Midbrain (tissue), 1 donor: ENCODE measurements around the gene SEC24A.
A peak's percentile ranks its signal among the peaks of the same experiment; 100 is the strongest.
"Not testable (repeated sequence)": the region's sequence is repeated elsewhere in the genome, so short reads cannot be mapped to it uniquely, and the experiment has no call there.

Source experiments
- DNase-seq: peaks from one replicate; lab custom pipeline; 2025; lab: John Stamatoyannopoulos, UW

Gene SEC24A

DNA sequence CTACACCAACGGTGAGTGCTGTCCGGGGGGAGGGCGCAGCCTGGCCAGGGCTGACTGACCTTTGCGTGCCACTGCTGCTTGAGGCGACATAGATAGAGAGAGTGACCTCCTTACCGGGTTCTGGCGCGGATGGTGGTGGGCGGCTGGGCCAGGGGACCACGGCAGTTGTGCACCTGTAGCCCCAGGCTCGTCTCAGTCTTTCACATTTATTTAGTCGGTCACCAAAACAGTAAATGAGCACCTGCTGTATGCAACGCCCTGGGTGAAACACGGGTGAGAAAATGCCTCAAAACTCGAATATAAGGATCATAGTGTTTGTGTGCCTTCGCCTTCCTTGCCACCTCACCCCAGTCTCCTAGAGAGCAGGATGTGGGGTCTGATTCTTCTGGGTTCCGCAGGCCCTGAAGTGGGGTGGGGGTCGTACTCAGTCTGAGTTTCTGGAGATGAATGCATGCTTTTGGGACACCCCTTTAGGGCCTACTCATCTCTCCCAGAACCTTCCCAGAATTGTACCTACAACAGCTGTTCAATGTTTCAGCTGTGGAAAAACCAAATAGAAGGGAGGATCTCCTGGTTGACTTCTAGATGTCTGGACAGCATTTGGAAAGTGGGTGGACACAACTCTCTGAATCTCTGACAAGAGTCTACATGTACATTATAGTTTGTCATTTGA, 714 bp downstream of the SEC24A start:
- no peak for DNase-seq

DNA sequence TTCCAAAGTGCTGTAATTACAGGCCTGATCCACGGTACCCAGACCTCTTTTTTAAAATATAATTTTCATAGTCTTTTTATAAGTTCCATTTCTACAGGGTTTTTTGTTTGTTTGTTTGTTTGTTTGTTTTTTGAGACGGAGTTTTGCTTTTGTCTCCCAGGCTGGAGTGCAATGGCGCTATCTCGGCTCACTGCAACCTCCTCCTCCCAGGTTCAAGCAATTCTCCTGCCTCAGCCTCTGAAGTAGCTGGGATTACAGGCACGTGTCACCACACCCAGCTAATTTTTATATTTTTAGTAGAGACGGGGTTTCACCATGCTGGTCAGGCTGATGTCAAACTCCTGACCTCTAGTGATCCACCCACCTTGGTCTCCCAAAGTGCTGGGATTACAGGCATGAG, 2.1 kb downstream of the SEC24A start:
- DNase-seq: not testable (repeated sequence)

DNA sequence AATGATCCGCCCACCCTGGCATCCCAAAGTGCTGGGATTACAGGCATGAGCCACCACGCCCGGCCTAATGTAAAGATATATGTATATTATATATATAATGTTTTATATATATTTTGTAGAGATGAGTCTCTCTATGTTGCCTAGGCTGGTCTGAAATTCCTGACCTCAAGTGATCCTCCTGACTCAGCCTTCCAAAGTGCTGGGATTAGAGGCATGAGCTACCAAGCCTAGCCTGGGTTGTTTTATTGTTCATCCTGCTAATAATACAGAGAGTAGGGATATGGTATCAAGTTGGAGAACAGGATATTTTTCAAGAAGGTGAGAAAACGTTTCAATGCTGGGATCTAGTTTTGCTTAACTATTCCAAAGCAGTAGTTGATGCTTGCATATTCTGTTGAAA, 2.9 kb downstream of the SEC24A start:
- no peak for DNase-seq

GRCh38 chr5:134656690-134657089, 8.1 kb downstream of the SEC24A start:
- DNase-seq: no peak

- DNase-seq: no peak
Observed at GRCh38 chr5:134659456-134659855, 10.9 kb downstream of the SEC24A start.

DNA sequence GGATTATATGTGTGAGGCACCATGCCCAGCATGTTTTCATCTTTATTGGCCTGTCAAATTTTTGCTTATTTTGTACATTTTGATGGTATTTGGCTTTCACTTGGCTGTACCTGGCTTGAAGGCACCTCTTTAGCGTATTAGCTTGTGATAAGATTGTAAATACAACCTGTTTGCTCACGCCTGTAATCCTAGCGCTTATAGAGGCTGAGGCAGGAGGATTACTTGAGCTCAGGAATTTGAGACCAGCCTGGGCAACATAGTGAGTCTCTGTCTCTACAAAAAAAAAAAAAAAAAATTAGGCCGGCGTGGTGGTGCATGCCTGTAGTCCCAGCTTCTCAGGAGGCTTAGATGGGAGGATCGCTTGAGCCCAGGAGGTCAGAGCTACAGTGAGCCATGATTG, 11.3 kb downstream of the SEC24A start:
- no peak for DNase-seq

DNA sequence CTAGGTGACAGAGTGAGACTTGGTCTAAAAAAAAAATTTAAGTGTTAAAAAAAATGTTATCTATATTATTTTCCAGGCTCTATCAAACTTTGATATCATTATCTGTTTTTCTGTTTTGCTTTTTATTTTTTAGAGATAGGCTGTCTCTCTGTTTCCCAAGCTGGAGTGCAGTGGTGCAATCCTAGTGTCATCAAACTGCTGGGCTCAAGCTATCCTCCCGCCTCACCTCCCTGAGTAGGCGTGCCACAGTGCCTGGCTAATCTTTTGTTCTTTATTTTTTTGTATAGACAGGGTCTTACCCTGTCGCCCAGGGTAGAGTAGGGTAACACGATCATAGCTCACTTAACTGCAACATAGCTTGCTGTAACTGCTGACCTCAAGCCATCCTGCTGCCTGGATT, 14.4 kb downstream of the SEC24A start:
- no peak for DNase-seq

- no peak for DNase-seq
Observed at GRCh38 chr5:134664448-134664847, 15.9 kb downstream of the SEC24A start.

- not testable (repeated sequence) for DNase-seq
Observed at GRCh38 chr5:134673546-134673945, 25.0 kb downstream of the SEC24A start.

DNA sequence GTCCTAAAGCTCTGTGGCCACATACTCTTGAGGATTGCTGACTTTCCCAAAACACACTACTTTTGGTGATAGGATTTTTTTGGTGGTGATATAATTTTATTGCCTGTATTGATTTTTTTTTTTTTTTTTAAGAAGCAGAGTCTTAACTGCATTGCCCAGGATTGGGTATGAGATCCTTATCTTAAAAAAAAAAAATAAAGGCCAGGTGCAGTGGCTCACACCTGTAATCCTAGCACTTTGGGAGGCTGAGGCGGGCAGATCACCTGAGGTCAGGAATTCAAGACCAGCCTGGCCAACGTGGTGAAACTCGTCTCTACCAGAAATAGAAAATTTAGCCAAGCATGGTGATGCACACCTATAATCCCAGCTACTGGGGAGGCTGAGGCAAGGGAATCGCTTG, 28.8 kb downstream of the SEC24A start:
- not testable (repeated sequence) for DNase-seq

DNA sequence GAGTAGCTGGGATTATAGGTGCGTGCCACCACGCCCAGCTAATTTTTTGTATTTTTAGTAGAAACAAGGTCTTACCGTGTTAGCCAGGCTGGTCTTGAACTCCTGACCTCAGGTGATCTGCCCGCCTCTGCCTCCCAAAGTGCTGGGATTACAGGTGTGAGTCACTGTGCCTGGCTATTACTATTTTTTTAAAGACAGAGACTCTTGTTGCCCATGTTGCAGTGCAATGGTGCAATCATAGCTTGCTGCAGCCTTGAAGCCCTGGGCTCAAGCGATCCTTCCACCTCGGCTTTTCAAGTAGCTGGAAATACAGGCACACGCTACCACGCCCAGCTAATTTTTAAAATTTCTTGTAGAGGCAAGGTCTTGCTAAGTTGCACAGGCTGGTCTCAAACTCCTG, 41.6 kb downstream of the SEC24A start:
- not testable (repeated sequence) for DNase-seq

GRCh38 chr5:134692722-134693121, 44.1 kb downstream of the SEC24A start:
- DNase-seq: no peak

GRCh38 chr5:134708301-134708700, 59.7 kb downstream of the SEC24A start:
- no peak for DNase-seq

- no peak for DNase-seq
Observed at GRCh38 chr5:134714120-134714519, 65.5 kb downstream of the SEC24A start.

DNA sequence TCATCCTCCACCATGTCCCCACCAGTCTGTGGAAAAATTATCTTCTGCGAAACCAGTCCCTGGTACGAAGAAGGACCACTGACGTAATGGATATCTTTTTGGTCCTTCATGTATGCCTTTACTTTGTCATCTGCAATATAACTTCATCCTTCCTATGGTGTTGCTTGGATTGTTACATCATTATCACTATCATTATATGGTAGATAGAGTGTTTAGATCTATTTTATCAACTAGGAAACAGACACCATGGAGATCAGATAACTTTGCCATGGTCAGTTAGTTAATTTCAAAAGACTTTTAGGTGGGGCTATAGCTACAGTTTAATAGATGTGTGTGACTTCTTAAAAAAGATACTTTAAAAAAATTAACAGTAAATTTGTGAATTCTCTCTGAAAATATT, 66.0 kb downstream of the SEC24A start:
- DNase-seq: no peak

GRCh38 chr5:134715466-134715865, 66.9 kb downstream of the SEC24A start:
- DNase-seq: not testable (repeated sequence)

- no peak for DNase-seq
Observed at GRCh38 chr5:134724872-134725271, 76.3 kb downstream of the SEC24A start.

DNA sequence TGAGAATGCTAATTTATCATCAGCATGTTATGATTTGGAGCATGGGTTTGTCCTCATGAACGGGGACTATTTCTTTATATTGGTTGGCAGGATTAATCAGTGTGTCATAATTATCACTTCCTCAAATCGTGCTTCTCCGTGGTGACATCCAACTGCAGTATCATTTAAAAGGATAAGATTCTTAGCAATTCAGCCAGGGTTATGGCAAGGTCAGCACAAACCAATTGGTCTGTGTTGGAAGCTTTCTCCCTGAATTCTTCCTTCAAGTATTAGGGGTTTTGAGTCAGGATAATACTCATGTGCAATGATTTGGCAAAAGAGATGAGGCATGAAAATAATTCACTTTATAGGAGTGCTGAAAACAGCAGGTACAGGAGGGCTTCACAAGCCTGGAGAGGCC, 84.2 kb downstream of the SEC24A start:
- DNase-seq: no peak

DNA sequence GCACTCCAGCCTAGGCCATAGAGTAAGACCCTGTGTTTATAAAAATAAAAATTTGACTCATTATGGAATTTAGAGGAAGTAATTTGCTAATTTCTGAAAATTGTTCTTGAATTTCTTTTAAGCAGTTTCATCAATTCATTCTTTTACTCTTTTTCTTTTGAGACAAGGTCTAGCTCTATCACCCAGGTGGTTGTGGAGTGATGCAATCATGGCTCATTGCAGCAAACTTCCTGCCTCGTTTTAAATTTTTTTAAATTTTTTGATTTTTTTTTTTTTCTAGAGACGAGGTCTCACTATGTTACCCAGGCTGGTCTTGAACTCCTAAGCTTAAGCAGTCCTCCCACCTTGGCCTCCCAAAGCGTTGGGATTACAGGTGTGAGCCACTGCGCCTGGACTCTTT, 86.7 kb downstream of the SEC24A start:
- DNase-seq: no peak

- no peak for DNase-seq
Observed at GRCh38 chr5:134736173-134736812, 87.7 kb downstream of the SEC24A start.

DNA sequence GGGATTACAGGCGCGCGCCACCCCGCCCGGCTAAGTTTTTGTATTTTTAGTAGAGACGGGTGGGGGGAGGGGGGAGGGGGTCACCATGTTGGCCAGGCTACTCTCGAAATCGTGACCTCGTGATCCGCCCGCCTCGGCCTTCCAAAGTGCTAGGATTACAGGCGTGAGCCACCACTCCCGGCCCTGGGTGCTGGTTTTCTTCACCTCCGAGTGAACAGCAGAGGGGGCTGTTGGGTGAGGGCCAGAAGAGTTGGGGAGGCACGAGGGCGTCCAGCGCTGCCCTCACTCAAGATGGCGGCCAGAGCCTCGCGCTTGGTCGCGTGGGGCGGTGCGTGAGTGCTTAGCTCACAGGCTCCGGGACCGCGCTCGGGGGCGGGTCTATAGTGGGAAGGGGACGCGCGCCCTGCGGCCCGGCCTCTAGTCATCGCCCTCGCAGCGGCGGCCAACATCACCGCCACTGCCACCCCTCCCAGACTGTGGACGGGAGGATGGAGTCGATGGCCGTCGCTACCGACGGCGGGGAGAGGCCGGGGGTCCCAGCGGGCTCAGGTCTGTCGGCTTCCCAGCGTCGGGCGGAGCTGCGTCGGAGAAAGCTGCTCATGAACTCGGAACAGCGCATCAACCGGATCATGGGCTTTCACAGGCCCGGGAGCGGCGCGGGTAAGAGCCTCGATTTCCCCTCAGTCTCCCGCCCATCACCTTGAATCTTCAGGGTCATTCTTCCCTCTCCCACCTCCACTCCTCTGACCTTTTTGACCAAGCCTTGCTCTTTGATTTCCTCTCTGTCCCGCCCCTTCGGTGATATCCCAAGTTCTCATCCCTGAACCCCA, 89.8 kb downstream of the SEC24A start, which contains the start of gene CAMLG:
Gene CAMLG, plus strand, starts transcription at position 416 of the 830 bp plus-strand sequence. Its CDS starts 73 bp downstream, at position 489.
- DNase-seq: peak; percentile 97

DNA sequence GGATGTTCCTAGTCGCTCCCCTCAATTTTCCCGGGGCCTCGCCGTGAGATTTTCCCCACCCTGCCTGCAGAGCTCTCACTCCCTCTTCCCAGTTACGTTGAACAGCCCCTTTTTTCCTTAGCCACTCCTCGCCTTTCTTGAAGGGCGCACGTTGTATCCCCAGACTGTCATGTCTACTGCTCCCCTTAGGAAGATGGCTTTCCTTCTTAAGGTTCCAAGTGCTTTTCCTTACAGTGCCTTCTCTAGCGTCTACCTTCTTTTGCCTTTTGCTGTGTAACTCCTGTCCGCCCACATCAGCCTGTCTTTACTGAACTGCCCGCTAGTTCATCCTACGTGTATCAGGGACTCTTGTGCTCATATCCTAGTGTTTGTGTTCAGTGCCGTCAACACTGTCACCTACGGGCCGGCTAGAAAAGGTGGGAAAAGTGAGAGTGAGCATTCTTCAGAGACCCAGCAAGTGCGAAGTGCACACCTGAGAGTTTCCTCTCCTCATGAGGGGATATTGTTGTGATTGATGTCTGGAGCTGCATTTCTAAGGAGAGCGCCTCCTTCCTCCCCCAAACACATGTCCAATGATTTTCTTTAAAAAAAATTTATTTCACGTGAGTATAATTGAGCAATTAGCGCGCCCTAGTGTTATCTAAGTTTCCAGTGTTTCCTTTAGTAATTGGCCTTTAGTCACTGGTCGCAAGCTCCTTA, 90.5 kb downstream of the SEC24A start:
- no peak for DNase-seq
